ENCODE data around the gene POLK. TPM values are rescaled to one million over a fixed set of nuclear protein-coding genes. Genes with fewer than 3 reads are reported as not detected.

POLK gene
- total and polyA plus RNA-seq, 2 of the 13 experiments (the other 11 are each of a cell fraction or from before 2014, with no cell fraction given), result 8.6 to 11.7 TPM

DNA sequence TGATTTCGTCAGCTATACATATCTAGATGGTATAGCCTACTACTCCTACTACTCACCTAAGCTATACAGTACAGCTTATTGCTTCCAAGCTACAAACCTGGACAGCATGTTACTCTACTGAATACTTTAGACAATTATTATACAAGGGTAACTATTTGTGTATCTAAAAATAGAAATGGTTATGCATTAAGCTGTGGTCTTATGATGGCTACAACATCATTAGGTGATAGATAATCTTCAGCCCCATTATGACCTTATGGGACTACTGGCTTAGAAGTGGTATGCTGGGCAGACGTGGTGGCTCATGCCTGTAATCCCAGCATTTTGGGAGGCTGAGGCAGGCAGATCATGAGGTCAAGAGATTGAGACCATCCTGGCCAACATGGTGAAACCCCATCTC lies 40.5 kb upstream of the POLK start:
- ChIA-PET CTCF (ENCODE audit: low intra/inter-chr PET ratio, low total read pairs) (no interaction called here), POLR2A (no interaction called here)
- no peak for FAIRE-seq

More for the DNA sequence above, 40.5 kb upstream of the POLK start:
- H2AFZ ChIP-seq (ENCODE audit: low read length), result no peak overlapping the region
- no peak overlapping the region for H3K9ac ChIP-seq (ENCODE audit: insufficient read depth, low read depth, low read length)
- BruUV-seq (replicated peaks), result no TSS peak
- H3K36me3 ChIP-seq (replicated peaks in 1 of 2; ENCODE audit: control insufficient read depth in 1 of 2, insufficient read depth in 2 of 2, low read length in 2 of 2), result no peaks in the 10 kb centered on the region
- no peak overlapping the region for H3K4me2 ChIP-seq (ENCODE audit: low read depth, low read length)
- H3K27ac ChIP-seq (ENCODE audit: extremely low read length, insufficient read depth, low read length), result no peak overlapping the region
- peaks cover 13% of the 10 kb centered on the region; the same call in 1 of the 2 replicates for H4K20me1 ChIP-seq (ENCODE audit: insufficient read depth, low read length)
- no peaks in the 10 kb centered on the region for H3K27me3 ChIP-seq (ENCODE audit: control insufficient read depth in 1 of 2, insufficient read depth in 2 of 2, low read length in 2 of 2)
- ATAC-seq (no peak), DNase-seq (ENCODE audit: low spot score) (no peak)
- intact Hi-C loops (cut with micrococcal nuclease; ENCODE audit: unreplicated experiment), result no loop called here
- H3K9me3 ChIP-seq (ENCODE audit: low read length), result peaks cover 17% of the 10 kb centered on the region; the same call in 1 of the 2 replicates
- in situ Hi-C loops (cut with HindIII; ENCODE audit: extremely low pct_ligation_motif_present, low pct_unique_long_range_greater_than_20kb), result no loop called here
- peaks cover 32% of the 10 kb centered on the region for H3K79me2 ChIP-seq (ENCODE audit: insufficient read depth, low read length)
- WGBS (ENCODE audit: low lambda C conversion rate), result 100% methylated on average over 2 of the region's 2 CpGs
- no peak overlapping the region for H3K4me3 ChIP-seq (replicated peaks in 1 of 3; ENCODE audit: insufficient read depth in 1 of 3, low read depth in 2 of 3, low read length in 3 of 3)
- TF ChIP-seq DMAP1 (CRISPR knock-in tag; IDR thresholded peaks at IDR 0.05) (no peak), ZNF616 (CRISPR knock-in tag; IDR thresholded peaks at IDR 0.05; ENCODE audit: low read depth) (no peak), ETV5 (CRISPR knock-in tag; IDR thresholded peaks at IDR 0.05; ENCODE audit: borderline replicate concordance) (no peak), ZNF766 (CRISPR knock-in tag; IDR thresholded peaks at IDR 0.05; ENCODE audit: borderline replicate concordance) (no peak), ATF7 (IDR thresholded peaks at IDR 0.05) (no peak), ATF7 (CRISPR knock-in tag; IDR thresholded peaks at IDR 0.05) (no peak), NCOA1 (CRISPR knock-in tag; IDR thresholded peaks at IDR 0.05) (no peak), RBFOX2 (IDR thresholded peaks at IDR 0.05; ENCODE audit: low read depth, low read length) (no peak), MTF2 (CRISPR knock-in tag; IDR thresholded peaks at IDR 0.05; ENCODE audit: borderline replicate concordance) (no peak), ZNF619 (CRISPR knock-in tag; IDR thresholded peaks at IDR 0.05) (no peak), ZSCAN20 (CRISPR knock-in tag; IDR thresholded peaks at IDR 0.05; ENCODE audit: borderline replicate concordance) (no peak), ZNF501 (CRISPR knock-in tag; IDR thresholded peaks at IDR 0.05) (no peak), ZNF121 (CRISPR knock-in tag; IDR thresholded peaks at IDR 0.05) (no peak), ZNF430 (CRISPR knock-in tag; IDR thresholded peaks at IDR 0.05) (no peak)
- TF ChIP-seq, protein P1, sequence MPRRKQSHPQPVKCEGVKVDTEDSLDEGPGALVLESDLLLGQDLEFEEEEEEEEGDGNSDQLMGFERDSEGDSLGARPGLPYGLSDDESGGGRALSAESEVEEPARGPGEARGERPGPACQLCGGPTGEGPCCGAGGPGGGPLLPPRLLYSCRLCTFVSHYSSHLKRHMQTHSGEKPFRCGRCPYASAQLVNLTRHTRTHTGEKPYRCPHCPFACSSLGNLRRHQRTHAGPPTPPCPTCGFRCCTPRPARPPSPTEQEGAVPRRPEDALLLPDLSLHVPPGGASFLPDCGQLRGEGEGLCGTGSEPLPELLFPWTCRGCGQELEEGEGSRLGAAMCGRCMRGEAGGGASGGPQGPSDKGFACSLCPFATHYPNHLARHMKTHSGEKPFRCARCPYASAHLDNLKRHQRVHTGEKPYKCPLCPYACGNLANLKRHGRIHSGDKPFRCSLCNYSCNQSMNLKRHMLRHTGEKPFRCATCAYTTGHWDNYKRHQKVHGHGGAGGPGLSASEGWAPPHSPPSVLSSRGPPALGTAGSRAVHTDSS (CRISPR knock-in tag; conservative IDR thresholded peaks at IDR 0.05), result no peak
- TF ChIP-seq, protein P2, sequence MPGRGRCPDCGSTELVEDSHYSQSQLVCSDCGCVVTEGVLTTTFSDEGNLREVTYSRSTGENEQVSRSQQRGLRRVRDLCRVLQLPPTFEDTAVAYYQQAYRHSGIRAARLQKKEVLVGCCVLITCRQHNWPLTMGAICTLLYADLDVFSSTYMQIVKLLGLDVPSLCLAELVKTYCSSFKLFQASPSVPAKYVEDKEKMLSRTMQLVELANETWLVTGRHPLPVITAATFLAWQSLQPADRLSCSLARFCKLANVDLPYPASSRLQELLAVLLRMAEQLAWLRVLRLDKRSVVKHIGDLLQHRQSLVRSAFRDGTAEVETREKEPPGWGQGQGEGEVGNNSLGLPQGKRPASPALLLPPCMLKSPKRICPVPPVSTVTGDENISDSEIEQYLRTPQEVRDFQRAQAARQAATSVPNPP (CRISPR knock-in tag; IDR thresholded peaks at IDR 0.05), result no peak
- TF ChIP-seq, protein P3, sequence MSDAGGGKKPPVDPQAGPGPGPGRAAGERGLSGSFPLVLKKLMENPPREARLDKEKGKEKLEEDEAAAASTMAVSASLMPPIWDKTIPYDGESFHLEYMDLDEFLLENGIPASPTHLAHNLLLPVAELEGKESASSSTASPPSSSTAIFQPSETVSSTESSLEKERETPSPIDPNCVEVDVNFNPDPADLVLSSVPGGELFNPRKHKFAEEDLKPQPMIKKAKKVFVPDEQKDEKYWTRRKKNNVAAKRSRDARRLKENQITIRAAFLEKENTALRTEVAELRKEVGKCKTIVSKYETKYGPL (CRISPR knock-in tag; IDR thresholded peaks at IDR 0.05), result no peak
- TF ChIP-seq, protein P4, sequence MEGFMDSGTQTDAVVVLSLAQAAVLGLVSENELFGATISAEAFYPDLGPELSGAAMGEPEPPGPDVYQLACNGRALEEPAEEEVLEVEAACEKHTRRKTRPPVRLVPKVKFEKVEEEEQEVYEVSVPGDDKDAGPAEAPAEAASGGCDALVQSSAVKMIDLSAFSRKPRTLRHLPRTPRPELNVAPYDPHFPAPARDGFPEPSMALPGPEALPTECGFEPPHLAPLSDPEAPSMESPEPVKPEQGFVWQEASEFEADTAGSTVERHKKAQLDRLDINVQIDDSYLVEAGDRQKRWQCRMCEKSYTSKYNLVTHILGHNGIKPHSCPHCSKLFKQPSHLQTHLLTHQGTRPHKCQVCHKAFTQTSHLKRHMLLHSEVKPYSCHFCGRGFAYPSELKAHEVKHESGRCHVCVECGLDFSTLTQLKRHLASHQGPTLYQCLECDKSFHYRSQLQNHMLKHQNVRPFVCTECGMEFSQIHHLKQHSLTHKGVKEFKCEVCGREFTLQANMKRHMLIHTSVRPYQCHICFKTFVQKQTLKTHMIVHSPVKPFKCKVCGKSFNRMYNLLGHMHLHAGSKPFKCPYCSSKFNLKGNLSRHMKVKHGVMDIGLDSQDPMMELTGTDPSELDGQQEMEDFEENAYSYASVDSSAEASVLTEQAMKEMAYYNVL (CRISPR knock-in tag; IDR thresholded peaks at IDR 0.05; ENCODE audit: borderline replicate concordance), result no peak
- TF ChIP-seq, protein P5, sequence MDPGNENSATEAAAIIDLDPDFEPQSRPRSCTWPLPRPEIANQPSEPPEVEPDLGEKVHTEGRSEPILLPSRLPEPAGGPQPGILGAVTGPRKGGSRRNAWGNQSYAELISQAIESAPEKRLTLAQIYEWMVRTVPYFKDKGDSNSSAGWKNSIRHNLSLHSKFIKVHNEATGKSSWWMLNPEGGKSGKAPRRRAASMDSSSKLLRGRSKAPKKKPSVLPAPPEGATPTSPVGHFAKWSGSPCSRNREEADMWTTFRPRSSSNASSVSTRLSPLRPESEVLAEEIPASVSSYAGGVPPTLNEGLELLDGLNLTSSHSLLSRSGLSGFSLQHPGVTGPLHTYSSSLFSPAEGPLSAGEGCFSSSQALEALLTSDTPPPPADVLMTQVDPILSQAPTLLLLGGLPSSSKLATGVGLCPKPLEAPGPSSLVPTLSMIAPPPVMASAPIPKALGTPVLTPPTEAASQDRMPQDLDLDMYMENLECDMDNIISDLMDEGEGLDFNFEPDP (CRISPR knock-in tag; conservative IDR thresholded peaks at IDR 0.05), result no peak
- H3K4me1 ChIP-seq (ENCODE audit: insufficient read depth, low read length), result peaks cover 24% of the 10 kb centered on the region
